Neural crest cell (in vitro differentiated cells): ENCODE results near the gene CCS. TPM values are rescaled to one million over a fixed set of nuclear protein-coding genes. Genes with fewer than 3 reads are reported as not detected.

Experiments
- DNase-seq: peaks from one replicate; pipeline ENCODE4 v3.0.0; 2021; ENCODE audit warnings: low read depth, mixed read lengths, low spot score
- H3K27ac Mint-ChIP-seq: one replicate; pipeline ENCODE4 v1.8.0; 2021; ENCODE audit warnings: mild to moderate bottlenecking, mixed read lengths; ENCODE audit not compliant: unreplicated experiment
- H3K27me3 Mint-ChIP-seq: 2 replicates; pipeline ENCODE4 v1.8.0; 2021; ENCODE audit warnings: low read depth, mild to moderate bottlenecking, mixed read lengths
- H3K36me3 Mint-ChIP-seq: 2 replicates; pipeline ENCODE4 v1.8.0; 2021; ENCODE audit warnings: low read depth, mild to moderate bottlenecking, mixed read lengths
- H3K4me1 Mint-ChIP-seq: 2 replicates; pipeline ENCODE4 v1.8.0; 2021; ENCODE audit warnings: mixed read lengths
- H3K4me3 Mint-ChIP-seq: one replicate; pipeline ENCODE4 v1.8.0; 2021; ENCODE audit warnings: mild to moderate bottlenecking, mixed read lengths
- H3K9me3 Mint-ChIP-seq: 2 replicates; pipeline ENCODE4 v1.8.0; 2021; ENCODE audit warnings: mixed read lengths
- CTCF ChIP-seq: fragments of 200-600 bp; sonication (generic); conservative IDR thresholded peaks from 2 replicates; pipeline ENCODE4 v1.5.0; 2021; ENCODE audit warnings: antibody characterized with exemption, mild to moderate bottlenecking
- total RNA-seq: library from RNA; stranded (reverse); gene quantifications from 2 replicates; pipeline ENCODE4 v1.2.1, GENCODE V29; 2021

Gene CCS
- total RNA-seq, 1 donor from 2014 or later: 47.2 TPM

DNA sequence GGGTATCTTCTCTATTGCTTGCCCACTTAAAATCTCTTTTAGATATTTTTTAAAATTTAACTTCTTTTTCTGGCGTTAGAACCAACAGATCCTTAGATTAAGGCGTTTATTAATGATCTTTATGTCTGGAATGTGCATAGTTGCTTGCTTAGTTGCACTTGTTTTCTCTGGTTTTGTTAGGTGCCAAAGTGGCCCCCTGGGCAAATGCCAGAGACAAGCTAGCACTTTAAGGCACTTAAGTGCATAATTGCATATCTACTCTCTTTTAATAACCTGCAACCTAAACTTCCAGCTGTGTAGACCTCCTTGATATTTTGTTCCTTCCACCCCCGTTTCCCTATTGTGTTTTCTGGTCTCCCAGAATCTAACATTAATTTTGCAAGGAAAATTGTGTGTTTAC, 48.8 kb downstream of the CCS start:
- DNase-seq: no peak
- Mint-ChIP-seq H3K4me3 (peak overlapping the region; percentile 99), H3K36me3 (peaks cover 63% of the 10 kb centered on the region), H3K27me3 (peaks cover 11% of the 10 kb centered on the region), H3K9me3 (no peaks in the 10 kb centered on the region), H3K4me1 (peaks cover 88% of the 10 kb centered on the region), H3K27ac (no peak overlapping the region)
- no peak for TF ChIP-seq CTCF

- Mint-ChIP-seq H3K36me3 (peaks cover 63% of the 10 kb centered on the region), H3K27ac (no peak overlapping the region), H3K4me1 (peaks cover 82% of the 10 kb centered on the region), H3K27me3 (peaks cover 5% of the 10 kb centered on the region), H3K4me3 (peak overlapping the region; percentile 99), H3K9me3 (no peaks in the 10 kb centered on the region)
- no peak for TF ChIP-seq CTCF
- DNase-seq: no peak
Measured at GRCh38 chr11:66643745-66644437, 50.9 kb downstream of the CCS start.

GRCh38 chr11:66646828-66647227, 53.8 kb downstream of the CCS start:
- no peak overlapping the region for H3K27ac Mint-ChIP-seq
- H3K27me3 Mint-ChIP-seq: no peaks in the 10 kb centered on the region
- H3K4me1 Mint-ChIP-seq: peaks cover 56% of the 10 kb centered on the region
- no peaks in the 10 kb centered on the region for H3K9me3 Mint-ChIP-seq
- no peak for DNase-seq
- H3K36me3 Mint-ChIP-seq: peaks cover 64% of the 10 kb centered on the region
- TF ChIP-seq CTCF: no peak
- peak overlapping the region; percentile 18 for H3K4me3 Mint-ChIP-seq

- H3K27me3 Mint-ChIP-seq: no peaks in the 10 kb centered on the region
- peak overlapping the region; percentile 12 for H3K4me3 Mint-ChIP-seq
- no peak for DNase-seq
- TF ChIP-seq CTCF: no peak
- no peaks in the 10 kb centered on the region for H3K9me3 Mint-ChIP-seq
- H3K4me1 Mint-ChIP-seq: peaks cover 27% of the 10 kb centered on the region
- H3K27ac Mint-ChIP-seq: peak overlapping the region; percentile 27
- peaks cover 53% of the 10 kb centered on the region for H3K36me3 Mint-ChIP-seq
Measured at GRCh38 chr11:66649903-66650302, 56.9 kb downstream of the CCS start.

GRCh38 chr11:66651016-66651415, 58.0 kb downstream of the CCS start:
- DNase-seq: no peak
- Mint-ChIP-seq H3K9me3 (no peaks in the 10 kb centered on the region), H3K4me3 (no peak overlapping the region), H3K27ac (no peak overlapping the region), H3K4me1 (peaks cover 16% of the 10 kb centered on the region), H3K27me3 (peaks cover 3% of the 10 kb centered on the region), H3K36me3 (peaks cover 47% of the 10 kb centered on the region)
- TF ChIP-seq CTCF: no peak
